ENCODE data around the gene ZEB2.

- TF ChIP-seq CTCF (IDR thresholded peaks at IDR 0.05; ENCODE audit: low read depth, low read length, poor library complexity, severe bottlenecking) (no peak), EZH2phosphoT487 (IDR thresholded peaks at IDR 0.05; ENCODE audit: borderline replicate concordance, low read length) (no peak)
Measured at GRCh38 chr2:144465749-144466148, 54.2 kb downstream of the ZEB2 start.
